OCI-LY1 (cell line): ENCODE results near the gene GABBR2.

ENCODE experiments used
- H2AFZ ChIP-seq: fragments of 200-600 bp; sonication (generic), shearing (Covaris generic); 2 replicates; pipeline ENCODE4 v1.6.0; 2014; ENCODE audit warnings: antibody characterized with exemption, mild to moderate bottlenecking, low read length
- H3F3A ChIP-seq: fragments of 200-600 bp; sonication (generic), shearing (Covaris generic); 2 replicates; pipeline ENCODE4 v1.6.0; 2014; ENCODE audit warnings: mild to moderate bottlenecking, antibody characterized with exemption, low read length, moderate library complexity; ENCODE audit not compliant: insufficient read depth
- H3K27ac ChIP-seq: fragments of 200-600 bp; sonication (generic); 2 replicates; pipeline ENCODE4 v1.5.1; 2014; ENCODE audit warnings: low read length, mixed run types, mild to moderate bottlenecking, low read depth; ENCODE audit not compliant: poor library complexity, severe bottlenecking
- H3K27me3 ChIP-seq: fragments of 200-600 bp; sonication (generic); 2 replicates; pipeline ENCODE4 v1.6.0; 2014; ENCODE audit warnings: antibody characterized with exemption, mild to moderate bottlenecking, low read length, moderate library complexity; ENCODE audit not compliant: insufficient read depth
- H3K36me3 ChIP-seq: fragments of 200-600 bp; sonication (generic); 2 replicates; pipeline ENCODE4 v1.6.1; 2014; ENCODE audit warnings: mild to moderate bottlenecking, antibody characterized with exemption, low read length, moderate library complexity, mixed read lengths; ENCODE audit not compliant: insufficient read depth
- H3K4me1 ChIP-seq: fragments of 200-600 bp; sonication (generic); 2 replicates; pipeline ENCODE4 v1.5.1; 2014; ENCODE audit warnings: mild to moderate bottlenecking, low read length, moderate library complexity; ENCODE audit not compliant: insufficient read depth, severe bottlenecking
- H3K4me2 ChIP-seq: fragments of 200-600 bp; sonication (generic), shearing (Covaris generic); 2 replicates; pipeline ENCODE4 v1.6.1; 2014; ENCODE audit warnings: low read length
- H3K4me3 ChIP-seq: fragments of 200-600 bp; sonication (generic); 2 replicates; pipeline ENCODE4 v1.5.1; 2014; ENCODE audit warnings: low read length, low read depth, mild to moderate bottlenecking, mixed read lengths; ENCODE audit not compliant: poor library complexity, severe bottlenecking
- H3K79me2 ChIP-seq: fragments of 200-600 bp; shearing (Covaris generic); 2 replicates; pipeline ENCODE4 v1.6.1; 2016; ENCODE audit warnings: mixed run types, low read length, mixed read lengths; ENCODE audit not compliant: insufficient read depth
- H3K9ac ChIP-seq: fragments of 200-600 bp; sonication (generic), shearing (Covaris generic); 2 replicates; pipeline ENCODE4 v1.6.1; 2014; ENCODE audit warnings: mild to moderate bottlenecking, low read length, mixed read lengths
- H3K9me2 ChIP-seq: fragments of 200-600 bp; sonication (generic), shearing (Covaris generic); 2 replicates; pipeline ENCODE4 v1.6.1; 2014; ENCODE audit warnings: low read depth, mild to moderate bottlenecking, low read length, mixed read lengths
- H3K9me3 ChIP-seq: fragments of 200-600 bp; shearing (Covaris generic); 2 replicates; pipeline ENCODE4 v1.6.1; 2014; ENCODE audit warnings: low read length, mixed read lengths
- H4K20me1 ChIP-seq: fragments of 200-600 bp; sonication (generic), shearing (Covaris generic); 2 replicates; pipeline ENCODE4 v1.6.0; 2016; ENCODE audit warnings: mild to moderate bottlenecking, low read length; ENCODE audit not compliant: insufficient read depth
- EZH2 ChIP-seq: fragments of 200-600 bp; sonication (generic), shearing (Covaris generic); IDR thresholded peaks from 2 replicates; pipeline ENCODE4 v1.8.0; 2017; ENCODE audit warnings: borderline replicate concordance, mixed run types, mild to moderate bottlenecking, antibody characterized with exemption, low read length, moderate library complexity, mixed read lengths
- TF ChIP-seq, protein P1 (sequence below): fragments of 200-600 bp; sonication (generic), shearing (Covaris generic); IDR thresholded peaks from 2 replicates; pipeline ENCODE4 v1.5.1; 2017; ENCODE audit warnings: mild to moderate bottlenecking, antibody characterized with exemption, low read length, moderate library complexity, mixed read lengths

The GABBR2 gene

DNA sequence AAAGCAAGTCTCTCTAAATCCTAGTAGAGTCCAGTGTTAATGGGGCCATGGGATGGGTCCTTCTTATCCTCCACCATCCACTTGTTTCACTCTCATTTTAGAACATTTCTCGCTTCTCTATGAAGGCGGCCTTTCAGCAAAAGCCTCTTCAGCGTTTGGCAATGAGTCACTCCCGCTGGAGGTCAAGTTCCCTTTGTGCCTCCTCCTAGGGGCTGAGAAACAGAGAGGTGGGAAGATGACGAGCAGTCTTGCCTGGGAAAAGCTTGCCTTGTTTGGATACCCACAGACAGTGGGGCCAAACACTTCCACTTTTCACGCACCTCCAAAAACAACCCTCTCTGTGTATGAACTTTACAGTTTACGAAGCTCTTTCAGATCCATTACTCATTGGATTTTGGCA lies 168.8 kb downstream of the GABBR2 start:
- no peaks in the 10 kb centered on the region for H3K9me3 ChIP-seq
- no peak overlapping the region for H3K27ac ChIP-seq
- H3K9ac ChIP-seq, result no peak overlapping the region
- no peaks in the 10 kb centered on the region for H3K79me2 ChIP-seq
- H3F3A ChIP-seq, result no peaks in the 10 kb centered on the region
- H4K20me1 ChIP-seq, result no peaks in the 10 kb centered on the region
- no peaks in the 10 kb centered on the region for H3K36me3 ChIP-seq
- H3K4me1 ChIP-seq, result no peaks in the 10 kb centered on the region
- no peak for TF ChIP-seq EZH2
- TF ChIP-seq, protein P1, sequence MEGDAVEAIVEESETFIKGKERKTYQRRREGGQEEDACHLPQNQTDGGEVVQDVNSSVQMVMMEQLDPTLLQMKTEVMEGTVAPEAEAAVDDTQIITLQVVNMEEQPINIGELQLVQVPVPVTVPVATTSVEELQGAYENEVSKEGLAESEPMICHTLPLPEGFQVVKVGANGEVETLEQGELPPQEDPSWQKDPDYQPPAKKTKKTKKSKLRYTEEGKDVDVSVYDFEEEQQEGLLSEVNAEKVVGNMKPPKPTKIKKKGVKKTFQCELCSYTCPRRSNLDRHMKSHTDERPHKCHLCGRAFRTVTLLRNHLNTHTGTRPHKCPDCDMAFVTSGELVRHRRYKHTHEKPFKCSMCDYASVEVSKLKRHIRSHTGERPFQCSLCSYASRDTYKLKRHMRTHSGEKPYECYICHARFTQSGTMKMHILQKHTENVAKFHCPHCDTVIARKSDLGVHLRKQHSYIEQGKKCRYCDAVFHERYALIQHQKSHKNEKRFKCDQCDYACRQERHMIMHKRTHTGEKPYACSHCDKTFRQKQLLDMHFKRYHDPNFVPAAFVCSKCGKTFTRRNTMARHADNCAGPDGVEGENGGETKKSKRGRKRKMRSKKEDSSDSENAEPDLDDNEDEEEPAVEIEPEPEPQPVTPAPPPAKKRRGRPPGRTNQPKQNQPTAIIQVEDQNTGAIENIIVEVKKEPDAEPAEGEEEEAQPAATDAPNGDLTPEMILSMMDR, result no peak
- H3K27me3 ChIP-seq, result no peaks in the 10 kb centered on the region
- no peak overlapping the region for H2AFZ ChIP-seq
- H3K9me2 ChIP-seq, result no peaks in the 10 kb centered on the region
- no peak overlapping the region for H3K4me2 ChIP-seq
- no peak overlapping the region for H3K4me3 ChIP-seq

DNA sequence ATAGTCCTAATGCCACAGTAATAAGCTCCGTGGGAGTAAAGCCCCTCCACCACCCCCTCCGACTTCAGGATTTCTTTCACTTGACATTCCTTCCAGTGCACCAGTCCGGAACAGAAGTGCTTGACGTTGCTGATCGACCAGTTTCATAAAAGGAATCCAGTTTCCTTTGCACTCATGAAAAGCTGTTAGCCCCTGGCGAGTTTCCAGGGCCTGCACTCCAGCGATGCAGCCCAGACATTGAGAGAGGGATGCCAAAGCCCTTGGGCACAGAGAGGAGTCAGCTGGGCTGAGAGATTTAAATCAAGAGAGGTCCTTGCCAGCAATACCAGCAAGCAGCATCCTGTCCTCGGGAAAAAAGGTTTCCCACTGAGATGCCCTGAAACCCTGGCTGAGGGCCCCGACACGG lies 170.1 kb downstream of the GABBR2 start:
- no peak for TF ChIP-seq EZH2
- TF ChIP-seq, protein P1, result no peak
- no peak overlapping the region for H3K27ac ChIP-seq
- no peak overlapping the region for H2AFZ ChIP-seq
- H3K4me2 ChIP-seq, result no peak overlapping the region
- no peak overlapping the region for H3K9ac ChIP-seq
- H3F3A ChIP-seq, result no peaks in the 10 kb centered on the region
- no peaks in the 10 kb centered on the region for H3K79me2 ChIP-seq
- no peaks in the 10 kb centered on the region for H3K9me2 ChIP-seq
- no peaks in the 10 kb centered on the region for H3K27me3 ChIP-seq
- no peaks in the 10 kb centered on the region for H4K20me1 ChIP-seq
- H3K4me1 ChIP-seq, result no peaks in the 10 kb centered on the region
- H3K36me3 ChIP-seq, result no peaks in the 10 kb centered on the region
- H3K4me3 ChIP-seq, result no peak overlapping the region
- no peaks in the 10 kb centered on the region for H3K9me3 ChIP-seq

DNA sequence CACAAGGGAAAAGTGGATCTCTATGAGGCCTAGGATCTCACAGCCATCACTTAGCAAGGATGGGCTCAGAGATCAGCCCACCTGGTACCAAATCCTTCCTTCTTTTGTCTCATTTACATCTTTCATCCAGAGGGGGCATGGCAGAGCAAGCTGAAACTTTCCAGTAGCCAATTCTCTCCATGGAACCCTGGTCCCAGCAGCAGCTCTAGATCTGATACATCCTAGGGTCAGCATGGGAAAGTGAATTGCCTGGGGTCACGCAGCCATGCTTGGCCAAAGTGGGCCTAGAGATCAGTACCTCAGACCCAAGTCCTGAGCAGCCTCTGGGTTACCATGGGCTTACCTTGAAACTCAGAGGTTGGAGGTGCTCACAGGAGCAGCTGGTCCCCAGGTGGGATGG lies 170.5 kb downstream of the GABBR2 start:
- Histone ChIP-seq H4K20me1 (no peaks in the 10 kb centered on the region), H3K79me2 (no peaks in the 10 kb centered on the region), H2AFZ (no peak overlapping the region), H3F3A (no peaks in the 10 kb centered on the region), H3K9ac (no peak overlapping the region), H3K4me3 (no peak overlapping the region), H3K9me3 (no peaks in the 10 kb centered on the region), H3K36me3 (no peaks in the 10 kb centered on the region), H3K4me2 (no peak overlapping the region), H3K4me1 (no peaks in the 10 kb centered on the region), H3K27ac (no peak overlapping the region), H3K27me3 (no peaks in the 10 kb centered on the region), H3K9me2 (no peaks in the 10 kb centered on the region)
- no peak for TF ChIP-seq EZH2
- TF ChIP-seq, protein P1, result no peak
